Loucy (cell line): Measurements from ENCODE around the gene AAK1.

ENCODE experiments used
- EZH2phosphoT487 ChIP-seq: fragments of 200-600 bp; IDR thresholded peaks from 2 replicates; pipeline ENCODE4 v1.6.1; 2018; ENCODE audit warnings: antibody characterized with exemption, mild to moderate bottlenecking, moderate library complexity, borderline replicate concordance
- TF ChIP-seq, protein P1 (sequence below): fragments of 200-600 bp; sonication (generic); conservative IDR thresholded peaks from 2 replicates; pipeline ENCODE4 v1.5.1; 2014; ENCODE audit warnings: mild to moderate bottlenecking, antibody characterized with exemption, low read length

GRCh38 chr2:69563021-69563420 lies 80.5 kb downstream of the AAK1 start:
- TF ChIP-seq, protein P1, sequence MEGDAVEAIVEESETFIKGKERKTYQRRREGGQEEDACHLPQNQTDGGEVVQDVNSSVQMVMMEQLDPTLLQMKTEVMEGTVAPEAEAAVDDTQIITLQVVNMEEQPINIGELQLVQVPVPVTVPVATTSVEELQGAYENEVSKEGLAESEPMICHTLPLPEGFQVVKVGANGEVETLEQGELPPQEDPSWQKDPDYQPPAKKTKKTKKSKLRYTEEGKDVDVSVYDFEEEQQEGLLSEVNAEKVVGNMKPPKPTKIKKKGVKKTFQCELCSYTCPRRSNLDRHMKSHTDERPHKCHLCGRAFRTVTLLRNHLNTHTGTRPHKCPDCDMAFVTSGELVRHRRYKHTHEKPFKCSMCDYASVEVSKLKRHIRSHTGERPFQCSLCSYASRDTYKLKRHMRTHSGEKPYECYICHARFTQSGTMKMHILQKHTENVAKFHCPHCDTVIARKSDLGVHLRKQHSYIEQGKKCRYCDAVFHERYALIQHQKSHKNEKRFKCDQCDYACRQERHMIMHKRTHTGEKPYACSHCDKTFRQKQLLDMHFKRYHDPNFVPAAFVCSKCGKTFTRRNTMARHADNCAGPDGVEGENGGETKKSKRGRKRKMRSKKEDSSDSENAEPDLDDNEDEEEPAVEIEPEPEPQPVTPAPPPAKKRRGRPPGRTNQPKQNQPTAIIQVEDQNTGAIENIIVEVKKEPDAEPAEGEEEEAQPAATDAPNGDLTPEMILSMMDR: no peak
- TF ChIP-seq EZH2phosphoT487: no peak
